Islet precursor cell (in vitro differentiated cells): ENCODE results near the gene BCL3.
A peak's percentile ranks its signal among the peaks of the same experiment; 100 is the strongest.
"Not testable (repeated sequence)": the region's sequence is repeated elsewhere in the genome, so short reads cannot be mapped to it uniquely, and the experiment has no call there.

Source experiments
- DNase-seq: peaks from one replicate; pipeline ENCODE4 v3.0.0-alpha.2; 2018

Gene BCL3

GRCh38 chr19:44759083-44759804, 10.7 kb downstream of the BCL3 start:
- DNase-seq = no peak

GRCh38 chr19:44762038-44762437, 13.5 kb downstream of the BCL3 start:
- DNase-seq = no peak

DNA sequence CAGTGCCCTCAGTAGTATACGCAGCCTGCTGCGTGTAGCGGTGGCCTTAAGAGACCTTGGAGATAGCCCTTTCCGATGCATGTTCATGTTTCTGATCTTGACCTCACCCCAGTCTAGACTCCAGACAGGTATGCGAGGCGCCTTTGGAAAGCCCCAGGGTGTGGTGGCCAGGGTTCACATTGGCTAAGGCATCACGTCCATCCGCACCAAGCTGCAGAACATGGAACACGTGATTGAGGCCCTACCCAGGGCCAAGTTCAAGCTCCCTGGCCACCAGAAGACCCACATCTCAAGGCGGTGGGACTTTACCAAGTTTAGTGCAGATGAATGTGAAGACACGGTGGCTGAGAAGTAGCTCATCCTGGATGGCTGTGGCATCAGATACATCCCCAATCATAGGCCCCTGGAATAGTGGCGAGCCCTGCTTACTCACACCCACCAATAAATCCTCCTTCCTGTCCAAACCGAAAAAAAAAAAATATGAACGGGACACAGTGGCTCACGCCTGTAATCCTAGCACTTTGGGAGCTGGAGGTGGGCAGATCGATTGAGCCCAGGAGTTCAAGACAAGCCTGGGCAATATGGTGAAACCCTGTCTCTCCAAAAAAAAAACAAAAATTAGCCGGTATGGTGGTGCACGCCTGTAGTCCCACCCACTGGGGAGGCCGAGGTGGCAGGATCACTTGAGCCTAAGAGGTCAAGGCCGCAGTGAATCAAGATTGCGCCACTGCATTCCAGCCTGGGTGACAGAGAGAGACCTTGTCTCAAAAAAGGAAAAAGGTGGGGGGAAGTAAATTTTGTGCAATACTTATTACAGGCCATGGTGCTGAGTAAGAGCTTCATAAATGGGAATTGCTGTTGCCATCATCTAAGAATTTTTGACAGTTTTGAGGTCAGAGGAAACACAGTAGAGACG, 16.8 kb downstream of the BCL3 start:
- no peak for DNase-seq

DNA sequence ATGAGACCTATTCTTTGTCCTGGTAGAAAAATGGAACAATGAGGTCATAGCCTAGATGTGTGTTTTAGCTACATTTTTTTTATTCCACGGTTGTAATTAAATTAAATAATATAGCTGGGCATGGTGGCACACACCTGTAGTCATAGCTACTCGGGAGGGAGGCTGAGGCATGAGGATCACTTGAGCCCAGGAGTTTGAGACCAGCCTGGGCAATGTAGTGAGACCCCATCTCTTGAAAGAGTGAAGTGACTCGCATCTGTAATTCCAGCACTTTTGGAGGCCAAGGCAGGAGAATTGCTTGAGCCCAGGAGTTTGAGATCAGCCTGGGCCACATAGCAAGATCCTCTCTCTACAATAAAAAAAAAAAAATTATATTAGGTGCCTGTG, 17.4 kb downstream of the BCL3 start:
- DNase-seq = no peak

DNA sequence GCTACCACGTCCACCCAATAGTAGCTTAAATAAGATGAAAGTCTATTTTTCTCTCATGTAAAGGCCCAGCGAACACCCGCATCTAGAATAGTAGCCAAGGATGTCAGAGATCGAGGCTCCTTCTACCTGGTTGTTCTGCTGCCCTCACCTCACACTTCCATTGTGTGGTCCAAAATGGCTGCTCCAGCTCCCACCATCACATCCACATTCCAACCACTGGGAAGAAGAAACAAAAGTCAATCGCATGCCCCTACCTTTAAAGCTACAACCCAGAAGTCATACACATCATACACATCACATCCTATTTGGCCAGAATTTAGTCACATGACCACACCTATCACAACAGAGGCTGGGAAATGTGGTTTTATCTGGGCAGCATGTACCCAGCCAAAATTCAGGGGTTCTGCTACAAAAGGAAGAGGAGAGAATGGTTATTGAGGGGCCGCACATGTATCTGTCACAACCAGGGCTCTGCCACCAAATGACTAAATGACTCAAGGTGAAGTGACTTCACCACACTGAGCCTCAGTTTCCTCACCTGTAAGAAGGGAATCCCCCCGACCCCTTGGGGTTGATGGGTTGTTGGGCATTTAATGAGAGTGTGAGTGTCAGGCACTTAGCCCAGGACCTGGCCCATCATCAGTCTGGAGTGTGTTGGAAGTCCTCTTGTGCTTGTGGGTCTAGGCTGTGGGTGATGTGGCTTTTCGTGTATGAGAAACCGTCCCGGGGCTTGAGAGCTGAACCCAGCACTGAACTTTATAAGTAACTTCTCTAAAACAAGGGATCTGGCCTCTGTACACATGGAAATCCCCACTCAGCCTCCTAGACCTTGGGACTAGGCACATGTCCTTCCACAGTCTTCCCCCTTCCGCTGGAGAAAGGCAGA, 19.0 kb downstream of the BCL3 start:
- DNase-seq = no peak

- DNase-seq = peak; percentile 96
These were observed 22.2 kb downstream of the BCL3 start for GRCh38 chr19:44770550-44771257.

DNA sequence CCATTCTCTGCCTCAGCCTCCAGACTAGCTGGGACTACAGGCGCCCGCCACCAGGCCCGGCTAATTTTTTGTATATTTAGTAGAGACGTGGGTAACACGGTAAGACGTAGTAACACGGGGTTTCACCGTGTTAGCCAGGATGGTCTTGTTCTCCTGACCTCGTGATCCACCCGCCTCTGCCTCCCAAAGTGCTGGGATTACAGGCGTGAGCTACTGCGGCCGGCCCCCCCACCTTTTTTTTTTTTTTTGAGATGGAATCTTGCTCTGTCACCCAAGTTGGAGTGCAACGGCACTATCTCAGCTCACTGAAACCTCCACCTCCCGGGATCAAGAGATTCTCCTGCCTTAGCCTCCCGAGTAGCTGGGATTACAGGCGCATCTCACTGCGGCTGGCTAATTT, 23.6 kb downstream of the BCL3 start:
- DNase-seq = not testable (repeated sequence)

DNA sequence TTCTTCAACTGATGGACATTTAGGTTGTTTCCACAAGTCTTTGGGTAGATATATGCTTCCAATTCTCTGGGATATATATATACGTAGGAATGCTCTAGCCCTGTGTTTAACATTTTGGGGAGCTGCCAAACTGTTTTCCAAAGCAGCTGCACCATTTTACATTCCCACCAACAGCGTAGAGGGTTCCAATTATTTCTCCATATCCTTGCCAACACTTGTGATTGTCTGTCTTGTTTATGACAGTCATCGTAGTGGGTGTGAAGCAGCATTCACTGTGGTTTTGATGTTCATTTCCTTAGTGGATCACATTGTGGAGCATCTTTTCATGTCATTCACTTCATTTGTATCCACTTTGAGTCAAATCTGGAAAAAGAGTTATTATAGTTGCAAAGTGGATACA, 24.5 kb downstream of the BCL3 start:
- no peak for DNase-seq

DNA sequence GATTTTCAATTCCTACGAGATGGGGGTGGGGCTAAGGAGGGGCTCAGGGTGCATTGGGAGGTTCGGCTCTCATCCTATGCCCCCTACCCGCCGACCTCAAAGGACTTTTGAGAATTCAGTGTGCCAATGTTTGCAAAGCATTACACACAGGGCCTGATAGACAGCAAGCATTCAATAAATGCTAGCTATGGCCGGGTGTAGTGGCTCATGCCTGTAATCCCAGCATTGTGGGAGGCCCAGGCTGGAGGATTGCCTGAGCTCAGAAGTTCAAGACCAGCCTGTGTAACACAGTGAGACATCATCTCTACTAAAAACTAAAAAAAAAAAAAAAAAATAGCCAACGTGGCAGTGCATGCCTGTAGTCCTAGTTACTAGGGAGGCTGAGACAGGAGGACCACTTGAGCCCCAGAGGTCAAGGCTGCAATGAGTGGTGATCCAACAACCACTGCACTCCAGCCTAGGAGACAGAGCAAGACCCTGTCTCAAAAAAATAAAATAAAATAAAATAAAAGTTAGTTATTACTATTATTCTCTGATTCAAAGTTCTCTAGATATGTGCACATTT, 27.2 kb downstream of the BCL3 start:
- no peak for DNase-seq

DNA sequence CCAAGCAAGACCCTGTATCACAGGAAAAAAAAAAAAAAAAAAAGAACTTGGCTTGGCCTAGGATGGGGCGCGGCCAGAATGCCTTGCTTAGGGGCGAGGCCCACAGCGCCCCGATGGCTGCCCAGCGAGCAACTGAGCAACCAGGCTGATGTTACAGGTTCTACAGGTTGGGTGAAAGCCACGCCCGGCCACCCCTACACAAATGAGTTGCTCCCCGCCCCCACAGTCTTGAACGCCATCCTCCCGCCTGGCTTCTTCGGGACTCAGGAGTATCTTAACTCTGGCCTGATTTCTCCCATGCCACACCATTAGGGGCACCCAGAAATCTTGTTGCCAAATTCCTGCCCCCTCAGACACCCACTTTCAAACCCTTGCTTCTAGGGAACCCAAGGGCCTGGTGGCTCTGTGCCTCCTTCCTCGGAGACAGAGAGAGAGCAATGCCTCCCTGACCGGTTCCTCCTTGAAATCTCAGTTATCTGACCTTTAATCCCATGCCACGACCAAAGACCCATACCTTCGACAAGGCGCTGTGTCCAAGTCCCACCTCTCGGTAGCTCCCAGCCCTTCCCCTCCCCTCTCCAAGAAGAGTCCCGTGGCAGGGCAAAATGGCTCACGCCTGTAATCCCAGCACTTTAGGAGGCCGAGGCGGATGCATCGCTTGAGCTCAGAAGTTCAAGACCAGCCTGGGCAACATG, 28.0 kb downstream of the BCL3 start:
- DNase-seq = no peak

DNA sequence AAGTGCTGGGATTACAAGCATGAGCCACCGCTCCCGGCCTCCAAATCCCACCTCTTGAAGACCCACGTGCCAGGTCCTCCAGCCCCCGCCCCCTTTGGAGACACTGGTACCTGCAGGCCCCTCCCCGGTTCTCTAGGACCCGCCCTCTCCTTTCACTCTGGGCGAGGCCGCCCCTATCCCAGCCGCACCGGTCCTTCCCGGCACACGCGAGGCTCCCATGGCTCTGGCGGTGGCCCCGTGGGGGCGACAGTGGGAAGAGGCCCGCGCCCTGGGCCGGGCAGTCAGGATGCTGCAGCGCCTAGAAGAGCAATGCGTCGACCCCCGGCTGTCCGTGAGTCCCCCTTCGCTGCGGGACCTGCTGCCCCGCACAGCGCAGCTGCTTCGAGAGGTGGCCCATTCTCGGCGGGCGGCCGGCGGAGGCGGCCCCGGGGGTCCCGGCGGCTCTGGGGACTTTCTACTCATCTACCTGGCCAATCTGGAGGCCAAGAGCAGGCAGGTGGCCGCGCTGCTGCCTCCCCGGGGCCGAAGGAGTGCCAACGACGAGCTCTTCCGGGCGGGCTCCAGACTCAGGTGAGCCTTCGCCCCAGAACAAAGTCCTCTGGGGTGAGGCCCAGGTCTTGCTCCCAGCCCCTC, 29.3 kb downstream of the BCL3 start, which contains the start of gene CBLC:
CBLC (plus strand) TSS at position 176 of the 633 bp plus-strand sequence; CDS start at position 218, 42 bp downstream.
- DNase-seq = peak; percentile 94

DNA sequence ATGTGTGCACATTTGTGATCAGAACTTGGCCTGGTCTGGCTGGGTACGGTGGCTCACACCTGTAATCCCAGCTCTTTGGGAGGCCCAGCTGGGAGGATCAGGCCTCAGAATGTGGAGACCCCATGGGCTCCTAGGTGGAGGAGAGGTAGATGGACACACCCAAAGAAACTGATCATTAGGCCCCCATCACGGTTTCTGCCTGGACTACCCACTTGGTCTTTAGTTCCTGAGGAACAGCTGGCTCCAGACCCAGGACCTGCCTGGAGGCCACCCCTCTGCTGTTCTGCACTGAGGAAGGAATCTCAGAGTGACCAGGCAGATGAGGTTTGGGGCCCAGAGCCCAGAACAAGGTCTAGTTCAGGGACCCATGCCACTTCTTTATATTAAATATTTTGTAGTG, 30.6 kb downstream of the BCL3 start:
- no peak for DNase-seq

- DNase-seq = not testable (repeated sequence)
These were observed 33.2 kb downstream of the BCL3 start for GRCh38 chr19:44781694-44782093.

DNA sequence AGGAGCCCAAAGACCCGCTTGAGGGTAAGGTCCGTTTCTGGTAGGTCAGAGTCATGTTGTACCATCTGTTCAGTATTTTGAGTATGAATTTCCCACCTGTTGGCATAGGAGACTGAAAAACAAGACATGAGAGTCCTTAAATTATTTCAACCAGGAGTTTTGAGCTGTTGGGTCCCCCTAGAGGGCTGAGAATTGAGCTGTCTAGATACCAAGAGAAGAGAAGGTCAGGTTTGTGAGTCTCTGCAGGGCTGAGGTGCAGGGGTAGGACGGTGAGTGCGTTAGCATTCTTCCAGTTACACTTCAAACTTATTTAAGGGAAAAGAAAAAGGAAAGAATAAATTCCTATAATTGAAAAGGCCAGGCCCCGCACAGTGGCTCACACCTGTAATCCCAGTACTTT, 34.2 kb downstream of the BCL3 start:
- no peak for DNase-seq

- DNase-seq = no peak
These were observed 35.0 kb downstream of the BCL3 start for GRCh38 chr19:44783545-44783944.

GRCh38 chr19:44785271-44785670, 36.8 kb downstream of the BCL3 start:
- no peak for DNase-seq

DNA sequence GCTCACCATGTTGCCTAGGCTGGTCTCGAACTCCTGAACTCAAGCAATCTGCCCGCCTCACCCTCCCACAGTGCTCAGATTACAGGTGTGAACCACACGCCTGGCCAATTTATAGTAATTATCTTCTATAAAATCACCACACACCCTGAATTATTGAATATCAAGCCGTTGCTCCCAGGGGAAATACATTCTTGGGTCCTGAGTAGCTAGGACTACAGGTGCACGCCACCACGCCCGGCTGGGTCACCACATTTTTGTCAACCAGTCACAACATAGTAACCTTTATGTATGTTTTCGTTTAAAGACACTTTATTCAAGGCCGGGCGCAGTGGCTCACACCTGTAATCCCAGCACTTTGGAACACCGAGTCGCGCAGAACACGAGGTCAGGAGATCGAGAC, 37.5 kb downstream of the BCL3 start:
- no peak for DNase-seq

DNA sequence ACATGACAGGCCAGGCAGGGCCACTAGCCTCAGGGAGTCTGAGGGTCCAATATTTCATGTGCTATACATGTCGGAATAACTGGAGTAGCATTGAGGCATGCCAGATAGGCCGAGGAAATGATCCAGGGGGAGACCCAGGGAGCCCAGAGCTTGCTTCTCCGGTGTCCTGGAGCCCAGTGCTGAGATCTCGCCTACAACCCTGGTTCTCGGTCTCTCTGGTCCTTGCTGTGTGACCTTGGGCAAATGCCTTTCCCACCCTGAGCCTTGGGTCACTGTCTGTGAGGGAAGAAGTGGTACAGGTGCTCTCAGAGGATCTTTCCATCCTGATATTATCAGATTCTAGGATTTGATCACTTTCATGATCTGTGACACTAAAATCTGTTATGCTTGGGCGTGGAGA, 40.5 kb downstream of the BCL3 start:
- no peak for DNase-seq

- no peak for DNase-seq
These were observed 41.5 kb downstream of the BCL3 start for GRCh38 chr19:44789943-44790483.

GRCh38 chr19:44792281-44792680, 43.8 kb downstream of the BCL3 start:
- DNase-seq = no peak

DNA sequence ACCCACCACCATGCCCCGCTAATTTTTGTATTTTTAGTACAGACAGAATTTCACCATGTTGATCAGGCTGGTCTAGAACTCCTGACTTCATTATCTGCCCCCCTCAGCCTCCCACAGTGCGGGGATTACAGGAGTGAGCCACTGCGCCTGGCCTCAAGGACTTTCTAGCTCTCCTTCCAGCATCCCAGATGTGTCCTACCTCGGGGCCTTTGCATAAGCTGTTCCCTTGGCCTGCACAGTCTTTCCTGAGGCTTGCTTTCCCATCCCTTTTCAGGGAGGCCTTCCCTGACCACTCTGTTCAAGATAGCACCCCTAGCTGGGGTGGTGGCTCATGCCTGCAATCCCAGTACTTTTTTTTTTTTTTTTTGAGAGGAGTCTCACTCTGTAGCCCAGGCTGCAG, 46.1 kb downstream of the BCL3 start:
- DNase-seq = no peak
